Muscle of leg (tissue), 11 donors: ENCODE measurements around the gene GNAQ. TPM values are rescaled to one million over a fixed set of nuclear protein-coding genes. Genes with fewer than 3 reads are reported as not detected.

Experiments
- DNase-seq: peaks from one replicate; pipeline ENCODE4 v3.0.0; 2013
- H3K27ac ChIP-seq: one replicate; pipeline ENCODE4 v1.5.1; 2013; ENCODE audit warnings: mild to moderate bottlenecking, low read length, control low read depth
- H3K27me3 ChIP-seq: one replicate; pipeline ENCODE4 v1.6.1; 2013; ENCODE audit warnings: low read length; ENCODE audit not compliant: control insufficient read depth, insufficient read depth
- H3K36me3 ChIP-seq: one replicate; pipeline ENCODE4 v1.6.1; 2013; ENCODE audit warnings: low read length; ENCODE audit not compliant: control insufficient read depth, insufficient read depth
- H3K4me1 ChIP-seq: one replicate; pipeline ENCODE4 v1.6.1; 2013; ENCODE audit warnings: low read length; ENCODE audit not compliant: control insufficient read depth, insufficient read depth
- H3K4me3 ChIP-seq: one replicate; pipeline ENCODE4 v1.5.1; 2013; ENCODE audit warnings: low read length, control low read depth
- H3K9me3 ChIP-seq: replicated peaks from 2 replicates; pipeline ENCODE4 v1.6.1; 2013; ENCODE audit warnings: low read depth, low read length; ENCODE audit not compliant: control insufficient read depth
- WGBS: methylation state at CpG from one replicate; pipeline ENCODE4 v1.1.5; 2013; ENCODE audit warnings: missing lambda C conversion rate; ENCODE audit not compliant: insufficient coverage; 5-methylcytosine and 5-hydroxymethylcytosine counted together
- polyA plus RNA-seq, 8 donors: library from polyadenylated mRNA; unstranded; fragments of 120-200 nt; gene quantifications; one replicate each; pipeline versions ENCODE4 v1.2.1 to v1.2.3, GENCODE V29; 2013; ENCODE audit warnings: inconsistent platforms in 1 of 8, low replicate concordance in 1 of 8; ENCODE audit not compliant: insufficient read length in 8 of 8, insufficient read depth in 1 of 8
- total RNA-seq: library from RNA; stranded (reverse); fragments of 120-200 nt; gene quantifications from one replicate; pipeline ENCODE4 v1.2.4, GENCODE V29; 2013

The GNAQ gene
- total and polyA plus RNA-seq, 9 donors, result 19.7 to 31.6 (median 27.0) TPM

GRCh38 chr9:77912895-77913693 lies 118.5 kb downstream of the GNAQ start:
- Histone ChIP-seq H3K27me3 (no peaks in the 10 kb centered on the region), H3K36me3 (no peaks in the 10 kb centered on the region), H3K27ac (no peak overlapping the region), H3K4me3 (no peak overlapping the region), H3K4me1 (no peaks in the 10 kb centered on the region), H3K9me3 (no peaks in the 10 kb centered on the region)
- WGBS, result no CpG with 5 or more reads among the region's 3 CpGs
- no peak for DNase-seq

GRCh38 chr9:77911928-77912327 lies 119.7 kb downstream of the GNAQ start:
- H3K4me3 ChIP-seq, result no peak overlapping the region
- H3K4me1 ChIP-seq, result no peaks in the 10 kb centered on the region
- H3K27ac ChIP-seq, result no peak overlapping the region
- no peaks in the 10 kb centered on the region for H3K9me3 ChIP-seq
- DNase-seq, result no peak
- WGBS, result no CpG with 5 or more reads among the region's 2 CpGs
- H3K36me3 ChIP-seq, result no peaks in the 10 kb centered on the region
- no peaks in the 10 kb centered on the region for H3K27me3 ChIP-seq

GRCh38 chr9:77910194-77910621 lies 121.4 kb downstream of the GNAQ start:
- Histone ChIP-seq H3K4me1 (no peaks in the 10 kb centered on the region), H3K9me3 (no peaks in the 10 kb centered on the region), H3K4me3 (no peak overlapping the region), H3K27me3 (no peaks in the 10 kb centered on the region), H3K36me3 (no peaks in the 10 kb centered on the region), H3K27ac (no peak overlapping the region)
- no peak for DNase-seq
- 80% methylated on average over 1 of the region's 5 CpGs for WGBS

- H3K36me3 ChIP-seq, result no peaks in the 10 kb centered on the region
- no peaks in the 10 kb centered on the region for H3K27me3 ChIP-seq
- H3K4me3 ChIP-seq, result no peak overlapping the region
- H3K9me3 ChIP-seq, result no peaks in the 10 kb centered on the region
- no peak for DNase-seq
- no peak overlapping the region for H3K27ac ChIP-seq
- no peaks in the 10 kb centered on the region for H3K4me1 ChIP-seq
- 63% methylated on average over 3 of the region's 5 CpGs for WGBS
Observed at GRCh38 chr9:77909306-77909705, 122.3 kb downstream of the GNAQ start.

GRCh38 chr9:77908293-77908692 lies 123.3 kb downstream of the GNAQ start:
- H3K4me3 ChIP-seq, result no peak overlapping the region
- H3K9me3 ChIP-seq, result no peaks in the 10 kb centered on the region
- 82% methylated on average over 1 of the region's 2 CpGs for WGBS
- H3K27me3 ChIP-seq, result no peaks in the 10 kb centered on the region
- peaks cover 2% of the 10 kb centered on the region for H3K36me3 ChIP-seq
- no peak overlapping the region for H3K27ac ChIP-seq
- DNase-seq, result no peak
- H3K4me1 ChIP-seq, result no peaks in the 10 kb centered on the region

GRCh38 chr9:77907585-77907984 lies 124.0 kb downstream of the GNAQ start:
- WGBS, result no CpG with 5 or more reads among the region's 4 CpGs
- no peaks in the 10 kb centered on the region for H3K4me1 ChIP-seq
- H3K27ac ChIP-seq, result no peak overlapping the region
- H3K36me3 ChIP-seq, result peaks cover 5% of the 10 kb centered on the region
- no peak for DNase-seq
- no peaks in the 10 kb centered on the region for H3K27me3 ChIP-seq
- no peaks in the 10 kb centered on the region for H3K9me3 ChIP-seq
- H3K4me3 ChIP-seq, result no peak overlapping the region

GRCh38 chr9:77906991-77907390 lies 124.6 kb downstream of the GNAQ start:
- Histone ChIP-seq H3K4me3 (no peak overlapping the region), H3K27me3 (no peaks in the 10 kb centered on the region), H3K4me1 (no peaks in the 10 kb centered on the region), H3K27ac (no peak overlapping the region), H3K9me3 (no peaks in the 10 kb centered on the region), H3K36me3 (peaks cover 5% of the 10 kb centered on the region)
- WGBS, result no CpG with 5 or more reads among the region's 1 CpG
- DNase-seq, result peak; percentile 11

- Histone ChIP-seq H3K4me3 (no peak overlapping the region), H3K9me3 (no peaks in the 10 kb centered on the region), H3K27me3 (no peaks in the 10 kb centered on the region), H3K36me3 (peaks cover 5% of the 10 kb centered on the region), H3K27ac (no peak overlapping the region), H3K4me1 (no peaks in the 10 kb centered on the region)
- 33% methylated on average over 1 of the region's 1 CpG for WGBS
- DNase-seq, result no peak
Observed at GRCh38 chr9:77903666-77904285, 127.8 kb downstream of the GNAQ start.

- no peak overlapping the region for H3K27ac ChIP-seq
- no peak overlapping the region for H3K4me3 ChIP-seq
- H3K27me3 ChIP-seq, result no peaks in the 10 kb centered on the region
- no peaks in the 10 kb centered on the region for H3K9me3 ChIP-seq
- no CpG with 5 or more reads among the region's 2 CpGs for WGBS
- DNase-seq, result no peak
- peaks cover 5% of the 10 kb centered on the region for H3K36me3 ChIP-seq
- no peaks in the 10 kb centered on the region for H3K4me1 ChIP-seq
Observed at GRCh38 chr9:77901771-77902170, 129.8 kb downstream of the GNAQ start.

GRCh38 chr9:77901018-77901417 lies 130.6 kb downstream of the GNAQ start:
- no peaks in the 10 kb centered on the region for H3K27me3 ChIP-seq
- H3K4me3 ChIP-seq, result no peak overlapping the region
- H3K36me3 ChIP-seq, result peaks cover 5% of the 10 kb centered on the region
- no peak overlapping the region for H3K27ac ChIP-seq
- no peaks in the 10 kb centered on the region for H3K4me1 ChIP-seq
- 80% methylated on average over 2 of the region's 3 CpGs for WGBS
- no peak for DNase-seq
- no peaks in the 10 kb centered on the region for H3K9me3 ChIP-seq
